Esophagus squamous epithelium (tissue), 4 donors: ENCODE measurements around the gene CRACDL.

ENCODE experiments used
- POLR2A ChIP-seq, 4 donors: fragments of 450-650 bp; IDR thresholded peaks; one replicate each; pipeline ENCODE4 v1.6.1; 2017; ENCODE audit warnings: antibody characterized with exemption in 4 of 4, mild to moderate bottlenecking in 4 of 4, moderate library complexity in 3 of 4
- TF ChIP-seq, protein P1 (sequence below), 6 experiments: fragments of 450-650 bp in 4 of 6; fragments of 200-600 bp in 2 of 6; sonication (generic) in 2 of 6; IDR thresholded peaks; one replicate each; pipeline ENCODE4 v1.5.1; 2016 to 2019; ENCODE audit warnings: antibody characterized with exemption in 6 of 6, mild to moderate bottlenecking in 4 of 6, moderate library complexity in 4 of 6

DNA sequence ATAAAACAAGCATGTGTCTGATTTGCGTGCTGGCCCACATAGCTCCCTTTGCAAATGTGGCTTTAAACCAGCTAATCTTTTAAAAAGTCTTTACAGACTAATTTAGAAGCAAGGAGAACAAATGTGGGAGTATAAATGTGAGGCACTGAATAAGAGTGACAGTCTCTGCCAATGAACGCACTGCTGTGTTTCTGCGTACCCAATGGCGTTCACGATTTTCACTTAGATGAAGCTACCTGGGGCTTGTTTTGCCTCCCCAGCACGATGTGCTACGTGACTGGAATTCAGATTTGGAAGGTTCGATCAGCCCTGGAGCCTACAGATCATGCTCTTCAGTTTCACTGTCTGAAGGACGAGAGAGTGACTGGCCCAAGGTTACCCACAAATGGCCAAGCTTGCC is 10.8 kb upstream of the CRACDL start:
- TF ChIP-seq, protein P1, sequence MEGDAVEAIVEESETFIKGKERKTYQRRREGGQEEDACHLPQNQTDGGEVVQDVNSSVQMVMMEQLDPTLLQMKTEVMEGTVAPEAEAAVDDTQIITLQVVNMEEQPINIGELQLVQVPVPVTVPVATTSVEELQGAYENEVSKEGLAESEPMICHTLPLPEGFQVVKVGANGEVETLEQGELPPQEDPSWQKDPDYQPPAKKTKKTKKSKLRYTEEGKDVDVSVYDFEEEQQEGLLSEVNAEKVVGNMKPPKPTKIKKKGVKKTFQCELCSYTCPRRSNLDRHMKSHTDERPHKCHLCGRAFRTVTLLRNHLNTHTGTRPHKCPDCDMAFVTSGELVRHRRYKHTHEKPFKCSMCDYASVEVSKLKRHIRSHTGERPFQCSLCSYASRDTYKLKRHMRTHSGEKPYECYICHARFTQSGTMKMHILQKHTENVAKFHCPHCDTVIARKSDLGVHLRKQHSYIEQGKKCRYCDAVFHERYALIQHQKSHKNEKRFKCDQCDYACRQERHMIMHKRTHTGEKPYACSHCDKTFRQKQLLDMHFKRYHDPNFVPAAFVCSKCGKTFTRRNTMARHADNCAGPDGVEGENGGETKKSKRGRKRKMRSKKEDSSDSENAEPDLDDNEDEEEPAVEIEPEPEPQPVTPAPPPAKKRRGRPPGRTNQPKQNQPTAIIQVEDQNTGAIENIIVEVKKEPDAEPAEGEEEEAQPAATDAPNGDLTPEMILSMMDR (IDR thresholded peaks at IDR 0.05), result no peak
- TF ChIP-seq POLR2A (IDR thresholded peaks at IDR 0.05), result no peak
